Mesendoderm (in vitro differentiated cells): ENCODE data around the gene CGRRF1.

ENCODE experiments used
- DNase-seq: peaks from one replicate; pipeline ENCODE4 v3.0.0; 2013
- H2AK5ac ChIP-seq: 2 replicates; pipeline ENCODE4 v1.6.1; 2013; ENCODE audit warnings: low read length, inconsistent platforms
- H2BK120ac ChIP-seq: 2 replicates; pipeline ENCODE4 v1.6.1; 2013; ENCODE audit warnings: low read depth, mild to moderate bottlenecking, low read length, moderate library complexity, mixed read lengths
- H2BK15ac ChIP-seq: replicated peaks from 2 replicates; pipeline ENCODE4 v1.6.1; 2013; ENCODE audit warnings: low read depth, mild to moderate bottlenecking, moderate library complexity
- H2BK5ac ChIP-seq: 2 replicates; pipeline ENCODE4 v1.6.1; 2013; ENCODE audit warnings: low read length, inconsistent platforms
- H3K18ac ChIP-seq: 2 replicates; pipeline ENCODE4 v1.6.1; 2013; ENCODE audit warnings: mild to moderate bottlenecking, low read length, mixed read lengths
- H3K23ac ChIP-seq: one replicate; pipeline ENCODE4 v1.6.1; 2013; ENCODE audit warnings: low read length
- H3K27ac ChIP-seq: 2 replicates; pipeline ENCODE4 v1.5.1; 2013; ENCODE audit warnings: low read depth, mild to moderate bottlenecking, inconsistent platforms, low read length, moderate library complexity
- H3K27me3 ChIP-seq: 2 replicates; pipeline ENCODE4 v1.6.1; 2013; ENCODE audit warnings: low read length, control low read depth, mild to moderate bottlenecking, inconsistent platforms; ENCODE audit not compliant: insufficient read depth, poor library complexity
- H3K36me3 ChIP-seq: 2 replicates; pipeline ENCODE4 v1.6.1; 2013; ENCODE audit warnings: low read length, inconsistent platforms; ENCODE audit not compliant: control insufficient read depth, insufficient read depth
- H3K4ac ChIP-seq: one replicate; pipeline ENCODE4 v1.6.1; 2013; ENCODE audit warnings: low read depth, mild to moderate bottlenecking, low read length, moderate library complexity
- H3K4me1 ChIP-seq: 2 replicates; pipeline ENCODE4 v1.6.1; 2013; ENCODE audit warnings: low read depth, low read length, inconsistent platforms; ENCODE audit not compliant: control insufficient read depth
- H3K4me2 ChIP-seq: 2 replicates; pipeline ENCODE4 v1.6.1; 2013; ENCODE audit warnings: low read length
- H3K4me3 ChIP-seq: 2 replicates; pipeline ENCODE4 v1.5.1; 2013; ENCODE audit warnings: mild to moderate bottlenecking, low read length
- H3K56ac ChIP-seq: one replicate; pipeline ENCODE4 v1.6.1; 2013; ENCODE audit warnings: low read length
- H3K79me1 ChIP-seq: 2 replicates; pipeline ENCODE4 v1.6.1; 2013; ENCODE audit warnings: low read length, inconsistent platforms
- H3K79me2 ChIP-seq: 2 replicates; pipeline ENCODE4 v1.6.1; 2013; ENCODE audit warnings: mild to moderate bottlenecking, low read length; ENCODE audit not compliant: control insufficient read depth, insufficient read depth
- H3K9ac ChIP-seq: 2 replicates; pipeline ENCODE4 v1.6.1; 2013; ENCODE audit warnings: low read length, inconsistent platforms
- H4K5ac ChIP-seq: one replicate; pipeline ENCODE4 v1.6.1; 2013; ENCODE audit warnings: low read length
- H4K8ac ChIP-seq: one replicate; pipeline ENCODE4 v1.6.1; 2013; ENCODE audit warnings: low read depth, mild to moderate bottlenecking, control low read depth, low read length, moderate library complexity
- WGBS: extraction: QIAGEN DNeasy Blood & Tissue Kit; methylation state at CpG from one replicate; pipeline ENCODE4 v1.1.7; 2013; ENCODE audit warnings: low lambda C conversion rate, missing lambda C conversion rate; ENCODE audit not compliant: insufficient coverage; ENCODE audit errors: extremely low coverage; 5-methylcytosine and 5-hydroxymethylcytosine counted together

CGRRF1 gene

GRCh38 chr14:54566410-54567223 is 56.9 kb downstream of the CGRRF1 start, which contains the start of gene SAMD4A:
SAMD4A (plus strand) TSS chr14:54567128; CDS start chr14:54567917, 789 bp downstream.
- Histone ChIP-seq H3K23ac (peak within 1 kb of the TSS; percentile 51), H2BK120ac (peak within 1 kb of the TSS; percentile 92), H3K4me1 (peaks cover 4% of the 10 kb centered on the region), H2BK5ac (no peak within 1 kb of the TSS), H3K27ac (peak within 1 kb of the TSS; percentile 90), H3K9ac (peak within 1 kb of the TSS; percentile 42), H3K36me3 (no peaks in the 10 kb centered on the region), H3K79me2 (peaks cover 12% of the 10 kb centered on the region), H3K79me1 (peaks cover 1% of the 10 kb centered on the region), H2BK15ac (peak within 1 kb of the TSS; percentile 19), H3K4me3 (peak within 1 kb of the TSS; percentile 53), H3K4ac (peak within 1 kb of the TSS; percentile 98), H3K56ac (peak within 1 kb of the TSS; percentile 87), H3K27me3 (no peaks in the 10 kb centered on the region), H3K4me2 (peak within 1 kb of the TSS; percentile 69), H2AK5ac (no peak within 1 kb of the TSS), H4K8ac (no peak within 1 kb of the TSS), H4K5ac (no peak within 1 kb of the TSS), H3K18ac (peak within 1 kb of the TSS; percentile 86)
- no CpG with 5 or more reads among the region's 91 CpGs for WGBS
- DNase-seq = peak; percentile 92

- Histone ChIP-seq H3K79me1 (peaks cover 1% of the 10 kb centered on the region), H3K27me3 (no peaks in the 10 kb centered on the region), H3K4me2 (peak overlapping the region; percentile 64), H4K5ac (no peak overlapping the region), H3K18ac (peak overlapping the region; percentile 52), H2BK120ac (peak overlapping the region; percentile 15), H3K27ac (peak overlapping the region; percentile 90), H3K56ac (peak overlapping the region; percentile 87), H2BK15ac (no peak overlapping the region), H3K23ac (no peak overlapping the region), H3K79me2 (peaks cover 12% of the 10 kb centered on the region), H4K8ac (no peak overlapping the region), H3K4ac (peak overlapping the region; percentile 65), H2BK5ac (no peak overlapping the region), H3K9ac (peak overlapping the region; percentile 42), H2AK5ac (no peak overlapping the region), H3K36me3 (no peaks in the 10 kb centered on the region), H3K4me1 (peaks cover 4% of the 10 kb centered on the region), H3K4me3 (peak overlapping the region; percentile 53)
- WGBS = no CpG with 5 or more reads among the region's 31 CpGs
- DNase-seq = peak; percentile 74
Measured at GRCh38 chr14:54567224-54567638, 57.5 kb downstream of the CGRRF1 start.

- Histone ChIP-seq H2BK15ac (peak overlapping the region; percentile 19), H4K8ac (no peak overlapping the region), H2BK120ac (peak overlapping the region; percentile 92), H3K23ac (peak overlapping the region; percentile 51), H3K27me3 (no peaks in the 10 kb centered on the region), H3K4me3 (peak overlapping the region; percentile 53), H3K4me2 (peak overlapping the region; percentile 64), H2BK5ac (no peak overlapping the region), H3K56ac (peak overlapping the region; percentile 87), H4K5ac (no peak overlapping the region), H3K4ac (peak overlapping the region; percentile 17), H3K79me1 (peaks cover 1% of the 10 kb centered on the region), H3K79me2 (peaks cover 12% of the 10 kb centered on the region), H2AK5ac (no peak overlapping the region), H3K36me3 (no peaks in the 10 kb centered on the region), H3K4me1 (peaks cover 4% of the 10 kb centered on the region), H3K9ac (peak overlapping the region; percentile 42), H3K27ac (peak overlapping the region; percentile 90), H3K18ac (peak overlapping the region; percentile 86)
- DNase-seq = peak; percentile 79
- no CpG with 5 or more reads among the region's 70 CpGs for WGBS
Measured at GRCh38 chr14:54567639-54568561, 58.2 kb downstream of the CGRRF1 start.

- Histone ChIP-seq H2BK120ac (no peak overlapping the region), H4K8ac (no peak overlapping the region), H3K79me1 (peaks cover 1% of the 10 kb centered on the region), H3K4ac (no peak overlapping the region), H3K79me2 (peaks cover 12% of the 10 kb centered on the region), H2AK5ac (no peak overlapping the region), H2BK5ac (no peak overlapping the region), H2BK15ac (no peak overlapping the region), H3K56ac (peak overlapping the region; percentile 51), H4K5ac (no peak overlapping the region), H3K27ac (no peak overlapping the region), H3K9ac (peak overlapping the region; percentile 9), H3K4me2 (peak overlapping the region; percentile 12), H3K4me3 (no peak overlapping the region), H3K27me3 (no peaks in the 10 kb centered on the region), H3K4me1 (peaks cover 4% of the 10 kb centered on the region), H3K36me3 (no peaks in the 10 kb centered on the region), H3K23ac (no peak overlapping the region), H3K18ac (no peak overlapping the region)
- WGBS = no CpG with 5 or more reads among the region's 13 CpGs
- DNase-seq = no peak
Measured at GRCh38 chr14:54568821-54569595, 59.3 kb downstream of the CGRRF1 start.

GRCh38 chr14:54570047-54570446 is 60.3 kb downstream of the CGRRF1 start:
- H2AK5ac ChIP-seq = no peak overlapping the region
- no peak overlapping the region for H3K23ac ChIP-seq
- H3K56ac ChIP-seq = no peak overlapping the region
- no peak overlapping the region for H2BK5ac ChIP-seq
- no CpG with 5 or more reads among the region's 5 CpGs for WGBS
- no peak overlapping the region for H4K5ac ChIP-seq
- no peaks in the 10 kb centered on the region for H3K36me3 ChIP-seq
- no peak overlapping the region for H3K4ac ChIP-seq
- H3K18ac ChIP-seq = no peak overlapping the region
- H2BK15ac ChIP-seq = no peak overlapping the region
- no peak overlapping the region for H3K27ac ChIP-seq
- H3K27me3 ChIP-seq = no peaks in the 10 kb centered on the region
- peaks cover 1% of the 10 kb centered on the region for H3K79me1 ChIP-seq
- H3K4me2 ChIP-seq = no peak overlapping the region
- H3K9ac ChIP-seq = no peak overlapping the region
- H3K4me3 ChIP-seq = no peak overlapping the region
- H2BK120ac ChIP-seq = no peak overlapping the region
- H4K8ac ChIP-seq = no peak overlapping the region
- H3K79me2 ChIP-seq = peaks cover 18% of the 10 kb centered on the region
- no peak for DNase-seq
- peaks cover 4% of the 10 kb centered on the region for H3K4me1 ChIP-seq
